ENCODE results near the gene CIITA.

The CIITA gene

GRCh38 chr16:10896723-10897122 lies 19.7 kb downstream of the CIITA start:
- Histone ChIP-seq H3K79me2 (ENCODE audit: insufficient read depth, low read length) (0 out of 2 replicates have a peak, but pooled peaks cover 3% of the 10 kb centered on the region), H3K27ac (ENCODE audit: low read depth, low read length, poor library complexity, severe bottlenecking) (peak overlapping the region; percentile 41), H3K4me3 (ENCODE audit: low read depth, low read length, poor library complexity, severe bottlenecking) (no peak overlapping the region), H3F3A (ENCODE audit: insufficient read depth, low read length) (no peaks in the 10 kb centered on the region), H3K9me2 (ENCODE audit: low read depth, low read length) (no peaks in the 10 kb centered on the region), H3K4me2 (ENCODE audit: low read length) (no peak overlapping the region), H3K9ac (ENCODE audit: low read length) (no peak overlapping the region), H2AFZ (ENCODE audit: low read length) (no peak overlapping the region), H3K27me3 (ENCODE audit: insufficient read depth, low read length) (no peaks in the 10 kb centered on the region), H3K36me3 (ENCODE audit: insufficient read depth, low read length) (peaks cover 76% of the 10 kb centered on the region), H3K9me3 (ENCODE audit: low read length) (no peaks in the 10 kb centered on the region), H3K4me1 (ENCODE audit: insufficient read depth, low read length, severe bottlenecking) (peaks cover 12% of the 10 kb centered on the region), H4K20me1 (ENCODE audit: insufficient read depth, low read length) (no peaks in the 10 kb centered on the region)
- TF ChIP-seq CTCF (IDR thresholded peaks at IDR 0.05; ENCODE audit: low read length) (no peak), EZH2 (IDR thresholded peaks at IDR 0.05; ENCODE audit: borderline replicate concordance, low read length) (no peak)

GRCh38 chr16:10897134-10897533 lies 20.1 kb downstream of the CIITA start:
- H3K27ac ChIP-seq (ENCODE audit: low read depth, low read length, poor library complexity, severe bottlenecking), result no peak overlapping the region
- no peak for TF ChIP-seq EZH2 (IDR thresholded peaks at IDR 0.05; ENCODE audit: borderline replicate concordance, low read length)
- no peak for TF ChIP-seq CTCF (IDR thresholded peaks at IDR 0.05; ENCODE audit: low read length)
- no peak overlapping the region for H3K4me2 ChIP-seq (ENCODE audit: low read length)
- H3K4me3 ChIP-seq (ENCODE audit: low read depth, low read length, poor library complexity, severe bottlenecking), result no peak overlapping the region
- H3K79me2 ChIP-seq (ENCODE audit: insufficient read depth, low read length), result 0 out of 2 replicates have a peak, but pooled peaks cover 3% of the 10 kb centered on the region
- peaks cover 8% of the 10 kb centered on the region for H3K4me1 ChIP-seq (ENCODE audit: insufficient read depth, low read length, severe bottlenecking)
- no peaks in the 10 kb centered on the region for H3K9me2 ChIP-seq (ENCODE audit: low read depth, low read length)
- H2AFZ ChIP-seq (ENCODE audit: low read length), result no peak overlapping the region
- no peak overlapping the region for H3K9ac ChIP-seq (ENCODE audit: low read length)
- H3K27me3 ChIP-seq (ENCODE audit: insufficient read depth, low read length), result no peaks in the 10 kb centered on the region
- H4K20me1 ChIP-seq (ENCODE audit: insufficient read depth, low read length), result no peaks in the 10 kb centered on the region
- H3F3A ChIP-seq (ENCODE audit: insufficient read depth, low read length), result no peaks in the 10 kb centered on the region
- H3K9me3 ChIP-seq (ENCODE audit: low read length), result no peaks in the 10 kb centered on the region
- H3K36me3 ChIP-seq (ENCODE audit: insufficient read depth, low read length), result peaks cover 80% of the 10 kb centered on the region

- Histone ChIP-seq H4K20me1 (ENCODE audit: insufficient read depth, low read length) (no peaks in the 10 kb centered on the region), H3F3A (ENCODE audit: insufficient read depth, low read length) (no peaks in the 10 kb centered on the region), H3K27me3 (ENCODE audit: insufficient read depth, low read length) (no peaks in the 10 kb centered on the region), H3K4me1 (ENCODE audit: insufficient read depth, low read length, severe bottlenecking) (no peaks in the 10 kb centered on the region), H3K9ac (ENCODE audit: low read length) (no peak overlapping the region), H3K4me2 (ENCODE audit: low read length) (no peak overlapping the region), H2AFZ (ENCODE audit: low read length) (no peak overlapping the region), H3K79me2 (ENCODE audit: insufficient read depth, low read length) (no peaks in the 10 kb centered on the region), H3K9me3 (ENCODE audit: low read length) (no peaks in the 10 kb centered on the region), H3K36me3 (ENCODE audit: insufficient read depth, low read length) (peaks cover 99% of the 10 kb centered on the region), H3K27ac (ENCODE audit: low read depth, low read length, poor library complexity, severe bottlenecking) (no peak overlapping the region), H3K4me3 (ENCODE audit: low read depth, low read length, poor library complexity, severe bottlenecking) (no peak overlapping the region), H3K9me2 (ENCODE audit: low read depth, low read length) (no peaks in the 10 kb centered on the region)
- TF ChIP-seq CTCF (IDR thresholded peaks at IDR 0.05; ENCODE audit: low read length), result no peak
- TF ChIP-seq EZH2 (IDR thresholded peaks at IDR 0.05; ENCODE audit: borderline replicate concordance, low read length), result no peak
Observed at GRCh38 chr16:10902999-10903398, 26.0 kb downstream of the CIITA start.
